HL-60/S4 treated with retinoic acid at 250 ng/mL for 4 days and 3 days (cell line): Measurements from ENCODE around the gene RAB19.

Experiments
- in situ Hi-C: fragments of 300-500 bp; cut with MboI; formaldehyde crosslinking; loops from 2 replicates; pipeline ENCODE4 v1.7.0; 2022; ENCODE audit warnings: low sequenced_read_pairs

RAB19 gene

GRCh38 chr7:140403878-140404564 is at the start of gene RAB19:
Gene RAB19 (plus strand): TSS chr7:140404058. CDS start chr7:140407647, 3,589 bp downstream.
- in situ Hi-C loops = no loop called here

- in situ Hi-C loops = no loop called here
These were observed 45.8 kb upstream of the RAB19 start for GRCh38 chr7:140358024-140358411.

- in situ Hi-C loops = no loop called here
These were observed 45.3 kb upstream of the RAB19 start for GRCh38 chr7:140358412-140359051.

- in situ Hi-C loops = no loop called here
These were observed 43.1 kb upstream of the RAB19 start for GRCh38 chr7:140360697-140361229.

GRCh38 chr7:140364819-140365218 is 39.0 kb upstream of the RAB19 start:
- in situ Hi-C loops = no loop called here

GRCh38 chr7:140367528-140367927 is 36.3 kb upstream of the RAB19 start:
- in situ Hi-C loops = no loop called here

GRCh38 chr7:140369294-140369693 is 34.6 kb upstream of the RAB19 start:
- in situ Hi-C loops = no loop called here

- in situ Hi-C loops = no loop called here
These were observed 28.5 kb upstream of the RAB19 start for GRCh38 chr7:140375323-140375722.

GRCh38 chr7:140375892-140376730 is 27.7 kb upstream of the RAB19 start:
- in situ Hi-C loops = no loop called here

- in situ Hi-C loops = no loop called here
These were observed 19.7 kb upstream of the RAB19 start for GRCh38 chr7:140383954-140384713.

GRCh38 chr7:140384894-140385545 is 18.8 kb upstream of the RAB19 start:
- in situ Hi-C loops = no loop called here

GRCh38 chr7:140389445-140389844 is 14.4 kb upstream of the RAB19 start:
- in situ Hi-C loops = no loop called here

GRCh38 chr7:140390034-140390433 is 13.8 kb upstream of the RAB19 start:
- in situ Hi-C loops = no loop called here

GRCh38 chr7:140390466-140391190 is 13.2 kb upstream of the RAB19 start:
- in situ Hi-C loops = no loop called here

- in situ Hi-C loops = no loop called here
These were observed 12.2 kb upstream of the RAB19 start for GRCh38 chr7:140391634-140392033.

GRCh38 chr7:140393756-140394306 is 10.0 kb upstream of the RAB19 start:
- in situ Hi-C loops = no loop called here

- in situ Hi-C loops = no loop called here
These were observed 5.8 kb upstream of the RAB19 start, which contains the start of gene SLC37A3 for GRCh38 chr7:140397784-140398750. Gene SLC37A3 (minus strand): TSS chr7:140398530. CDS start chr7:140382526, 16,004 bp downstream.

GRCh38 chr7:140398821-140399220 is 5.0 kb upstream of the RAB19 start:
- in situ Hi-C loops = no loop called here
